ENCODE measurements around the gene ZNF750.

ZNF750 gene

DNA sequence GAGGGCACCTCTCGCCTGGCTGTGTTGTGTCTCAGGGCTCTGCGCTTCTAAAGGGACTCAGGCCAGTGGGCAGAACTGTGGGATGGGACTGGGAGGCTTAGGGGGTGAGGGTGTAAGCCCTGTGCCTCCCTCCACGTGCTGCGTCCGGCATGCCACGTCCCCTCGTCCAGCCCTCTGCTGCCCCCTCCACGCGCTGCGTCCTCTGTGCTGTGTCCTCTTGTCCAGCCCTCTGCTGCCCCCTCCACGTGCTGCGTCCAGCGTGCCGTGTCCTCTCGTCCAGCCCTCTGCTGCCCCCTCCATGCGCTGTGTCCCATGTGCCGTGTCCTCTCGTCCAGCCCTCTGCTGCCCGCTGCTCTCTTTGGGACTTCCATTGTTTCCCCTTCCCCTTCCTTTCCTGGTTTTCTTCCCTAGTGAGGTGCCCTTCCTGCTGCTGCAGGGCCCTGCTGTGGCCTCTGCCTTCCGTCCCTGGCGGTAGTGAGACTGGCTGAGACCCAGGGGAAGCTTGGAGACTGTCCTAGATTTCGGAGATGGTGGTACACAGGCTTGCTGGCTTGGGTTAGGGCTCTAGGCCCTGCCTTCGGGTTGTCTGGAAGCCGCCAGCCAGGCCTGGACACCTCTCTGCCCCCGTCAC, 6.4 kb upstream of the ZNF750 start:
- Histone ChIP-seq H3K27ac (ENCODE audit: poor library complexity, severe bottlenecking) (no peak overlapping the region), H3K4me3 (ENCODE audit: severe bottlenecking) (no peak overlapping the region), H3K4me1 (ENCODE audit: insufficient read depth, poor library complexity, severe bottlenecking) (peaks cover 6% of the 10 kb centered on the region), H3K27me3 (ENCODE audit: insufficient read depth, poor library complexity, severe bottlenecking) (no peaks in the 10 kb centered on the region), H3K36me3 (ENCODE audit: low read depth) (no peaks in the 10 kb centered on the region), H3K9me3 (ENCODE audit: severe bottlenecking) (no peaks in the 10 kb centered on the region)
- TF ChIP-seq, protein P1, sequence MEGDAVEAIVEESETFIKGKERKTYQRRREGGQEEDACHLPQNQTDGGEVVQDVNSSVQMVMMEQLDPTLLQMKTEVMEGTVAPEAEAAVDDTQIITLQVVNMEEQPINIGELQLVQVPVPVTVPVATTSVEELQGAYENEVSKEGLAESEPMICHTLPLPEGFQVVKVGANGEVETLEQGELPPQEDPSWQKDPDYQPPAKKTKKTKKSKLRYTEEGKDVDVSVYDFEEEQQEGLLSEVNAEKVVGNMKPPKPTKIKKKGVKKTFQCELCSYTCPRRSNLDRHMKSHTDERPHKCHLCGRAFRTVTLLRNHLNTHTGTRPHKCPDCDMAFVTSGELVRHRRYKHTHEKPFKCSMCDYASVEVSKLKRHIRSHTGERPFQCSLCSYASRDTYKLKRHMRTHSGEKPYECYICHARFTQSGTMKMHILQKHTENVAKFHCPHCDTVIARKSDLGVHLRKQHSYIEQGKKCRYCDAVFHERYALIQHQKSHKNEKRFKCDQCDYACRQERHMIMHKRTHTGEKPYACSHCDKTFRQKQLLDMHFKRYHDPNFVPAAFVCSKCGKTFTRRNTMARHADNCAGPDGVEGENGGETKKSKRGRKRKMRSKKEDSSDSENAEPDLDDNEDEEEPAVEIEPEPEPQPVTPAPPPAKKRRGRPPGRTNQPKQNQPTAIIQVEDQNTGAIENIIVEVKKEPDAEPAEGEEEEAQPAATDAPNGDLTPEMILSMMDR (IDR thresholded peaks at IDR 0.05; ENCODE audit: poor library complexity, severe bottlenecking), result no peak
- ATAC-seq (ENCODE audit: low read depth) (no peak), DNase-seq (ENCODE audit: low spot score) (peak; percentile 53)

DNA sequence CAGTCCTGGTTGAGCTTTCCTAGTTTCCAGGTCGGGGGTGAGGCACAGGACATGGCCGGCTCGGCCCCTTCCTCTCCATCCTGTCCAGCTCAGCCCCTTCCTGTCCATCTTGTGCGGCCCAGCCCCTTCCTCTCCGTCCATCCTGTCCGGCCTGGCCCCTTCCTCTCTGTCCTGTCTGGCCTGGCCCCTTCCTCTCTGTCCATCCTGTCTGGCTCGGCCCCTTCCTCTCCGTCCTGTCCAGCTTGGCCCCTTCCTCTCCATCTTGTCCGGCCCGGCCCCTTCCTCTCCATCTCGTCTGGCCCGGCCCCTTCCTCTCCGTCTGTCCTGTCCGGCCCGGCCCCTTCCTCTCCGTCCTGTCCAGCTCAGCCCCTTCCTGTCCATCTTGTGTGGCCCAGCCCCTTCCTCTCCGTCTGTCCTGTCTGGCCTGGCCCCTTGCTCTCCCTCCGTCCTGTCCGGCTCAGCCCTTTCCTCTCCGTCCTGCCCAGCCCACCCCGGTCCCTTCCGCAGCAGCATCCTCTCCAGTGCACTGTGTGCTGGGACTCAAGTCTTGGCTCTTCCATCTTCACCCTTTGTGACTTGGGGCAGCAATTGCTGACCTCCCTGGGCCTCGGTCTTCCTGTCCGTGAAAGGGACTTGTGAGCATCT, 5.5 kb upstream of the ZNF750 start:
- H3K27ac ChIP-seq (ENCODE audit: poor library complexity, severe bottlenecking), result no peak overlapping the region
- ATAC-seq (ENCODE audit: low read depth), result no peak
- H3K4me1 ChIP-seq (ENCODE audit: insufficient read depth, poor library complexity, severe bottlenecking), result peaks cover 10% of the 10 kb centered on the region
- DNase-seq (ENCODE audit: low spot score), result peak; percentile 52
- H3K9me3 ChIP-seq (ENCODE audit: severe bottlenecking), result no peaks in the 10 kb centered on the region
- TF ChIP-seq, protein P1 (IDR thresholded peaks at IDR 0.05; ENCODE audit: poor library complexity, severe bottlenecking), result no peak
- no peaks in the 10 kb centered on the region for H3K27me3 ChIP-seq (ENCODE audit: insufficient read depth, poor library complexity, severe bottlenecking)
- no peaks in the 10 kb centered on the region for H3K36me3 ChIP-seq (ENCODE audit: low read depth)
- H3K4me3 ChIP-seq (ENCODE audit: severe bottlenecking), result no peak overlapping the region

- no peak for ATAC-seq (ENCODE audit: low read depth)
Measured at GRCh38 chr17:82844796-82845162, 5.0 kb upstream of the ZNF750 start.

DNA sequence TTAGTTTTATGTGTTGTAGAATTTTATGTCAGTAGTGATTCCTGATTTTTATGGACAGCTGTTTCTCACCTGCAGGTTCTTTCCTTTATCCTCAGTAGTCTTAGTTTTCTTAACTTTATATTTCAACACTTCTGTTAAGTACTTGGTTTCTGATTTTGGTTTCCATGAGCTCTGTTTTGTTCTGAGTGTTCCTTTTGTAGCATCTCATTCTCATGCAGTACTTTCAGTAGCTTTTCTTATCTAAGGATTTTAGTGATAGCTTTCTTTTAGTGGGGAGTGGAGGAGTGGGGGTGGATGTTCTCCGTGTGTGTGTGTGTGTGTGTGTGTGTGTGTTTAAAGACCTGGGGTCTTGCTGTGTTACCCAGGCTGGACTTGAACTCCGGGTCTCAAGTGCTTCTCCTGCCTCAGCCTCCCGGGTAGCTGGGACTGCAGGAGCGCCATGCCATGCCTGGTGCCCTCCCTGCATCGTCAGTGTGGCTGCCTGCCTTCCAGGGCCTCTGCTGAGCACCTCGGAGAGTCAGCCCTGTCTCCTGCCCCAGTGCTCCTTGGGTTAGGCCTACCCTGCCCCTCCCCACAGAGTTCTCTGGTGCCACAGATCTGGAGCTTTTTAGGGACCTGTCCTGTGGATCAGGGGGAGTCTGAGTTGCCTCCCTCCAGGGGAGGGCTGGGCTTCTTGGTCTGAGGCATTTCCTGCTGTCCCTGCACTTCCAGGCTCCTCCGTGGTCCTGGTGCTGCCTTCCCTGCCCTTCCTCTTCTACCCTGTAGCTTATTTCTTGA, 4.3 kb upstream of the ZNF750 start:
- no peak for ATAC-seq (ENCODE audit: low read depth)
- peak; percentile 50 for DNase-seq (ENCODE audit: low spot score)
- TF ChIP-seq, protein P1 (IDR thresholded peaks at IDR 0.05; ENCODE audit: poor library complexity, severe bottlenecking), result no peak

More at GRCh38 chr17:82844796-82845162, 5.0 kb upstream of the ZNF750 start:
- H3K9me3 ChIP-seq (ENCODE audit: severe bottlenecking), result no peaks in the 10 kb centered on the region
- H3K4me1 ChIP-seq (ENCODE audit: insufficient read depth, poor library complexity, severe bottlenecking), result peaks cover 15% of the 10 kb centered on the region
- H3K4me3 ChIP-seq (ENCODE audit: severe bottlenecking), result no peak overlapping the region
- no peaks in the 10 kb centered on the region for H3K27me3 ChIP-seq (ENCODE audit: insufficient read depth, poor library complexity, severe bottlenecking)
- TF ChIP-seq, protein P1 (IDR thresholded peaks at IDR 0.05; ENCODE audit: poor library complexity, severe bottlenecking), result no peak
- no peak overlapping the region for H3K27ac ChIP-seq (ENCODE audit: poor library complexity, severe bottlenecking)
- no peaks in the 10 kb centered on the region for H3K36me3 ChIP-seq (ENCODE audit: low read depth)
- peak; percentile 51 for DNase-seq (ENCODE audit: low spot score)

More for the DNA sequence above, 4.3 kb upstream of the ZNF750 start:
- Histone ChIP-seq H3K4me1 (ENCODE audit: insufficient read depth, poor library complexity, severe bottlenecking) (peaks cover 20% of the 10 kb centered on the region), H3K27me3 (ENCODE audit: insufficient read depth, poor library complexity, severe bottlenecking) (no peaks in the 10 kb centered on the region), H3K27ac (ENCODE audit: poor library complexity, severe bottlenecking) (no peak overlapping the region), H3K9me3 (ENCODE audit: severe bottlenecking) (no peaks in the 10 kb centered on the region), H3K36me3 (ENCODE audit: low read depth) (no peaks in the 10 kb centered on the region), H3K4me3 (ENCODE audit: severe bottlenecking) (no peak overlapping the region)

All from RWPE2 (cell line).